C1 segment of cervical spinal cord (tissue), 14 donors: ENCODE data around the gene SLC2A1.
A peak's percentile ranks its signal among the peaks of the same experiment; 100 is the strongest.

Source experiments
- DNase-seq, 14 donors: peaks; one replicate each; lab custom pipeline; 2025; lab: John Stamatoyannopoulos, UW

The SLC2A1 gene

GRCh38 chr1:42960566-42961311 lies 2.1 kb upstream of the SLC2A1 start:
- DNase-seq: no peak

GRCh38 chr1:42960122-42960390 lies 1.4 kb upstream of the SLC2A1 start:
- no peak for DNase-seq

- peak in 10 of 14 donors; percentile 40 to 72 (median 48) for DNase-seq
Observed at GRCh38 chr1:42957880-42958487, 684 bp downstream of the SLC2A1 start.

GRCh38 chr1:42957229-42957879 lies 1.3 kb downstream of the SLC2A1 start:
- no peak for DNase-seq

- no peak for DNase-seq
Observed at GRCh38 chr1:42956739-42957138, 1.9 kb downstream of the SLC2A1 start.

GRCh38 chr1:42955311-42956063 lies 3.2 kb downstream of the SLC2A1 start:
- DNase-seq: no peak

- DNase-seq: peak in 10 of 14 donors; percentile 48 to 78 (median 68)
Observed at GRCh38 chr1:42953182-42954180, 5.2 kb downstream of the SLC2A1 start.

GRCh38 chr1:42952303-42953001 lies 6.2 kb downstream of the SLC2A1 start:
- DNase-seq: peak in 1 of 14 donors; percentile 50

GRCh38 chr1:42951588-42951987 lies 7.1 kb downstream of the SLC2A1 start:
- DNase-seq: no peak

- no peak for DNase-seq
Observed at GRCh38 chr1:42950116-42950481, 8.6 kb downstream of the SLC2A1 start.

GRCh38 chr1:42949312-42950115 lies 9.2 kb downstream of the SLC2A1 start:
- DNase-seq: no peak

GRCh38 chr1:42947965-42948732 lies 10.5 kb downstream of the SLC2A1 start:
- DNase-seq: no peak

GRCh38 chr1:42947117-42947516 lies 11.6 kb downstream of the SLC2A1 start:
- DNase-seq: no peak

- DNase-seq: no peak
Observed at GRCh38 chr1:42946120-42946898, 12.4 kb downstream of the SLC2A1 start.

GRCh38 chr1:42945164-42945563 lies 13.5 kb downstream of the SLC2A1 start:
- no peak for DNase-seq

- DNase-seq: peak in 1 of 14 donors; percentile 31
Observed at GRCh38 chr1:42944246-42944928, 14.3 kb downstream of the SLC2A1 start.

GRCh38 chr1:42943728-42944127 lies 14.9 kb downstream of the SLC2A1 start:
- DNase-seq: peak in 1 of 14 donors; percentile 21
